PC-9 (cell line): Measurements from ENCODE around the gene ADGRL4.

ENCODE experiments used
- CTCF ChIP-seq: fragments of 200-600 bp; sonication (generic); conservative IDR thresholded peaks from 2 replicates; pipeline ENCODE4 v1.6.1; 2017; ENCODE audit warnings: mixed run types, antibody characterized with exemption, mild to moderate bottlenecking, moderate library complexity
- EZH2 ChIP-seq: fragments of 200-600 bp; sonication (generic); IDR thresholded peaks from 2 replicates; pipeline ENCODE4 v1.8.0; 2017; ENCODE audit warnings: antibody characterized with exemption, low read depth

GRCh38 chr1:78958711-78959110 lies 47.8 kb downstream of the ADGRL4 start:
- TF ChIP-seq CTCF (no peak), EZH2 (no peak)
